ENCODE results near the gene DYRK1A. TPM values are rescaled to one million over a fixed set of nuclear protein-coding genes. Genes with fewer than 3 reads are reported as not detected.

The DYRK1A gene
- total and polyA plus RNA-seq, 10 of the 15 experiments (the other 5 are each of a cell fraction or from before 2014, with no cell fraction given) = 2.4 to 68.6 (median 30.7) TPM

DNA sequence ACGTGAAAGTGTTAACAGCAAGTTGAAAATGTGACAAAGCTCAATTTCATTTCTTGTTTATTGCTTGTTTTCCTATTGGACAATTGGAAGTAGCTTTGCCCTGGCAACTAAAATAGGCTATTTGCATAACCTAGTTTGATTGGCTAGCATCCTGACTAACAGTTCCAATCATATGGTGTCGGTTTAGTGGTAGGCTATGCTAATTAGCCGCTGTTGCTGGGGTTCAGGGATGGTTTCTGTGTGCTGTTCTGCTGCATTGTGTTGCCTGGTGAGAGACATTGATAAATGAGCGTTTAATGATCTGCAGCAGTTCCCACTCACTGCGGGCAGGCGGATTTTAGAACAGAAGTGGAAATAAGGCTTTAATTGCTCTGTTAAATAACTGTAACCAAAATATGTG, 68.5 kb downstream of the DYRK1A start:
- no peak for FAIRE-seq
- H3K36me3 ChIP-seq (ENCODE audit: control insufficient read depth in 2 of 2, insufficient read depth in 2 of 2, low read length in 1 of 2) = peaks cover 3 to 10% of the 10 kb centered on the region in 2 experiments; a peak in 3 of 4 replicates
- intact Hi-C loops (cut with micrococcal nuclease; ENCODE audit: unreplicated experiment) = no loop called here
- BruUV-seq (replicated peaks) = no TSS peak
- WGBS (ENCODE audit: insufficient coverage, insufficient replicate concordance, low lambda C conversion rate, missing lambda C conversion rate) = 93% methylated on average over 6 of the region's 6 CpGs
- no peaks in the 10 kb centered on the region for H3K4me1 ChIP-seq (ENCODE audit: control insufficient read depth, insufficient read depth, low read length)
- in situ Hi-C loops (cut with MboI) = no loop called here
- no peak overlapping the region for H3K4me3 ChIP-seq
- no peak overlapping the region for H3K4me2 ChIP-seq (ENCODE audit: control insufficient read depth, insufficient read depth)
- ChIA-PET POLR2A (interaction anchor here (0.7 to 1.6 kb wide), 2 partner anchors 18 to 300 kb away, joined by 3 read pairs; no protein-coding TSS in a partner anchor), CTCF (interaction anchor here (1.1 to 1.6 kb wide), 2 partner anchors 11 to 17 kb away, joined by 3 to 4 read pairs; no protein-coding TSS in a partner anchor), RAD21 (ENCODE audit: unreplicated experiment) (interaction anchor here (1.1 kb wide), 1 partner anchor 64 kb away, joined by 3 read pairs; no protein-coding TSS in a partner anchor), SMC1A (ENCODE audit: uncharacterized antibody, unreplicated experiment) (interaction anchor here (1.0 to 2.1 kb wide), 4 partner anchors 10 to 64 kb away, joined by 3 to 6 read pairs (median 3); no protein-coding TSS in a partner anchor)
- TF ChIP-seq, protein P1, sequence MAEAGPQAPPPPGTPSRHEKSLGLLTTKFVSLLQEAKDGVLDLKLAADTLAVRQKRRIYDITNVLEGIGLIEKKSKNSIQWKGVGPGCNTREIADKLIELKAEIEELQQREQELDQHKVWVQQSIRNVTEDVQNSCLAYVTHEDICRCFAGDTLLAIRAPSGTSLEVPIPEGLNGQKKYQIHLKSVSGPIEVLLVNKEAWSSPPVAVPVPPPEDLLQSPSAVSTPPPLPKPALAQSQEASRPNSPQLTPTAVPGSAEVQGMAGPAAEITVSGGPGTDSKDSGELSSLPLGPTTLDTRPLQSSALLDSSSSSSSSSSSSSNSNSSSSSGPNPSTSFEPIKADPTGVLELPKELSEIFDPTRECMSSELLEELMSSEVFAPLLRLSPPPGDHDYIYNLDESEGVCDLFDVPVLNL (IDR thresholded peaks at IDR 0.05; ENCODE audit: low read depth, low read length) = no peak
- TF ChIP-seq, protein P2, sequence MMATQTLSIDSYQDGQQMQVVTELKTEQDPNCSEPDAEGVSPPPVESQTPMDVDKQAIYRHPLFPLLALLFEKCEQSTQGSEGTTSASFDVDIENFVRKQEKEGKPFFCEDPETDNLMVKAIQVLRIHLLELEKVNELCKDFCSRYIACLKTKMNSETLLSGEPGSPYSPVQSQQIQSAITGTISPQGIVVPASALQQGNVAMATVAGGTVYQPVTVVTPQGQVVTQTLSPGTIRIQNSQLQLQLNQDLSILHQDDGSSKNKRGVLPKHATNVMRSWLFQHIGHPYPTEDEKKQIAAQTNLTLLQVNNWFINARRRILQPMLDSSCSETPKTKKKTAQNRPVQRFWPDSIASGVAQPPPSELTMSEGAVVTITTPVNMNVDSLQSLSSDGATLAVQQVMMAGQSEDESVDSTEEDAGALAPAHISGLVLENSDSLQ (IDR thresholded peaks at IDR 0.05) = peak; percentile 85
- TF ChIP-seq, protein P3, sequence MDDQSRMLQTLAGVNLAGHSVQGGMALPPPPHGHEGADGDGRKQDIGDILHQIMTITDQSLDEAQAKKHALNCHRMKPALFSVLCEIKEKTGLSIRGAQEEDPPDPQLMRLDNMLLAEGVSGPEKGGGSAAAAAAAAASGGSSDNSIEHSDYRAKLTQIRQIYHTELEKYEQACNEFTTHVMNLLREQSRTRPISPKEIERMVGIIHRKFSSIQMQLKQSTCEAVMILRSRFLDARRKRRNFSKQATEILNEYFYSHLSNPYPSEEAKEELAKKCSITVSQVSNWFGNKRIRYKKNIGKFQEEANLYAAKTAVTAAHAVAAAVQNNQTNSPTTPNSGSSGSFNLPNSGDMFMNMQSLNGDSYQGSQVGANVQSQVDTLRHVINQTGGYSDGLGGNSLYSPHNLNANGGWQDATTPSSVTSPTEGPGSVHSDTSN (IDR thresholded peaks at IDR 0.05; ENCODE audit: insufficient replicate concordance, low read depth, low read length) = peak; percentile 63
- TF ChIP-seq RFX5 (IDR thresholded peaks at IDR 0.05; ENCODE audit: low read depth, low read length) = peak; percentile 85
- peak; percentile 61; the same call in 1 of the 3 replicates for TF ChIP-seq POU2F2 (IDR thresholded peaks at IDR 0.05; ENCODE audit: borderline replicate concordance, low read depth, low read length)
- TF ChIP-seq TARDBP (IDR thresholded peaks at IDR 0.05; ENCODE audit: borderline replicate concordance) = no peak
- TF ChIP-seq, protein P4, sequence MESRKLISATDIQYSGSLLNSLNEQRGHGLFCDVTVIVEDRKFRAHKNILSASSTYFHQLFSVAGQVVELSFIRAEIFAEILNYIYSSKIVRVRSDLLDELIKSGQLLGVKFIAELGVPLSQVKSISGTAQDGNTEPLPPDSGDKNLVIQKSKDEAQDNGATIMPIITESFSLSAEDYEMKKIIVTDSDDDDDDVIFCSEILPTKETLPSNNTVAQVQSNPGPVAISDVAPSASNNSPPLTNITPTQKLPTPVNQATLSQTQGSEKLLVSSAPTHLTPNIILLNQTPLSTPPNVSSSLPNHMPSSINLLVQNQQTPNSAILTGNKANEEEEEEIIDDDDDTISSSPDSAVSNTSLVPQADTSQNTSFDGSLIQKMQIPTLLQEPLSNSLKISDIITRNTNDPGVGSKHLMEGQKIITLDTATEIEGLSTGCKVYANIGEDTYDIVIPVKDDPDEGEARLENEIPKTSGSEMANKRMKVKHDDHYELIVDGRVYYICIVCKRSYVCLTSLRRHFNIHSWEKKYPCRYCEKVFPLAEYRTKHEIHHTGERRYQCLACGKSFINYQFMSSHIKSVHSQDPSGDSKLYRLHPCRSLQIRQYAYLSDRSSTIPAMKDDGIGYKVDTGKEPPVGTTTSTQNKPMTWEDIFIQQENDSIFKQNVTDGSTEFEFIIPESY (IDR thresholded peaks at IDR 0.05) = 0 out of 2 replicates have a peak, but pooled peaks have one; percentile 15
- H3K27ac ChIP-seq (ENCODE audit: control insufficient read depth, insufficient read depth) = no peak overlapping the region
- peaks cover 2% of the 10 kb centered on the region; the same call in 1 of the 2 replicates for H4K20me1 ChIP-seq (ENCODE audit: control insufficient read depth, insufficient read depth)
- H3K27me3 ChIP-seq (replicated peaks in 1 of 2; ENCODE audit: control insufficient read depth in 2 of 2, insufficient read depth in 2 of 2, low read length in 1 of 2) = no peaks in the 10 kb centered on the region
- DNase-seq (ENCODE audit: low read depth, low spot score) = no peak
- ATAC-seq = peak; percentile 92
- H2AFZ ChIP-seq (ENCODE audit: control insufficient read depth, low read depth, low read length) = no peak overlapping the region
- peaks cover 6% of the 10 kb centered on the region for H3K9me3 ChIP-seq (replicated peaks; ENCODE audit: control insufficient read depth, insufficient read depth, low read length)
- peaks cover 78% of the 10 kb centered on the region for H3K79me2 ChIP-seq (ENCODE audit: control insufficient read depth, insufficient read depth, low read length)
- H3K9ac ChIP-seq (ENCODE audit: control insufficient read depth, insufficient read depth, low read length) = no peak overlapping the region

All from GM12878 (cell line).